ENCODE results near the gene ZNF599.

The ZNF599 gene

GRCh38 chr19:34734537-34735103, 38.4 kb downstream of the ZNF599 start:
- DNase-seq (ENCODE audit: insufficient read length, low spot score) (no peak), FAIRE-seq (no peak)
- TF ChIP-seq CTCF (IDR thresholded peaks at IDR 0.05; ENCODE audit: insufficient read depth, missing control alignments) = no peak

- no peak for TF ChIP-seq CTCF (IDR thresholded peaks at IDR 0.05; ENCODE audit: insufficient read depth, missing control alignments)
- DNase-seq (ENCODE audit: insufficient read length, low spot score) (peak; percentile 76), FAIRE-seq (no peak)
Observed at GRCh38 chr19:34733746-34734536, 39.1 kb downstream of the ZNF599 start, which contains the start of gene ZNF181. TSS of gene ZNF181 (plus strand) at chr19:34734243. CDS start at chr19:34735038, 795 bp downstream.

GRCh38 chr19:34733266-34733745, 39.7 kb downstream of the ZNF599 start:
- FAIRE-seq (no peak), DNase-seq (ENCODE audit: insufficient read length, low spot score) (peak; percentile 23)
- no peak for TF ChIP-seq CTCF (IDR thresholded peaks at IDR 0.05; ENCODE audit: insufficient read depth, missing control alignments)

GRCh38 chr19:34732612-34733211, 40.3 kb downstream of the ZNF599 start:
- no peak for DNase-seq (ENCODE audit: insufficient read length, low spot score)

GRCh38 chr19:34731964-34732363, 41.1 kb downstream of the ZNF599 start:
- TF ChIP-seq CTCF (IDR thresholded peaks at IDR 0.05; ENCODE audit: insufficient read depth, missing control alignments) = no peak
- DNase-seq (ENCODE audit: insufficient read length, low spot score) (no peak), FAIRE-seq (no peak)

More at GRCh38 chr19:34732612-34733211, 40.3 kb downstream of the ZNF599 start:
- no peak for TF ChIP-seq CTCF (IDR thresholded peaks at IDR 0.05; ENCODE audit: insufficient read depth, missing control alignments)
- FAIRE-seq = no peak

- no peak for TF ChIP-seq CTCF (IDR thresholded peaks at IDR 0.05; ENCODE audit: insufficient read depth, missing control alignments)
- DNase-seq (ENCODE audit: insufficient read length, low spot score) (no peak), FAIRE-seq (no peak)
Observed at GRCh38 chr19:34731019-34731829, 41.8 kb downstream of the ZNF599 start.
